Esophagus muscularis mucosa (tissue), 3 donors: ENCODE measurements around the gene STYXL1.

Experiments used
- CTCF ChIP-seq, 3 experiments: fragments of 200-600 bp in 2 of 3; fragments of 450-650 bp in 1 of 3; sonication (generic) in 2 of 3; IDR thresholded peaks; one replicate each; pipeline ENCODE4 v1.5.1; 2017 to 2019; ENCODE audit warnings: antibody characterized with exemption in 3 of 3, mild to moderate bottlenecking in 2 of 3, moderate library complexity in 1 of 3
- POLR2A ChIP-seq: fragments of 450-650 bp; IDR thresholded peaks from one replicate; pipeline ENCODE4 v1.6.1; 2017; ENCODE audit warnings: antibody characterized with exemption, moderate library complexity, mild to moderate bottlenecking, low read depth

- TF ChIP-seq CTCF (IDR thresholded peaks at IDR 0.05) (no peak), POLR2A (no peak)
Observed at GRCh38 chr7:76060842-76061241, 13.0 kb upstream of the STYXL1 start.
